Stimulated activated CD4-positive, alpha-beta T cell treated with anti-CD3 and anti-CD28 coated beads, TNF-alpha, amount 100 ng/mL, for 1 hour (primary cell): ENCODE data around the gene TMBIM4.
"Not testable (repeated sequence)": the region's sequence is repeated elsewhere in the genome, so short reads cannot be mapped to it uniquely, and the experiment has no call there.

ENCODE experiments used
- DNase-seq, 3 donors: peaks; one replicate each; pipeline ENCODE4 v3.0.0-alpha.2; 2020; ENCODE audit warnings: low read depth in 3 of 3, low spot score in 1 of 3

The TMBIM4 gene

DNA sequence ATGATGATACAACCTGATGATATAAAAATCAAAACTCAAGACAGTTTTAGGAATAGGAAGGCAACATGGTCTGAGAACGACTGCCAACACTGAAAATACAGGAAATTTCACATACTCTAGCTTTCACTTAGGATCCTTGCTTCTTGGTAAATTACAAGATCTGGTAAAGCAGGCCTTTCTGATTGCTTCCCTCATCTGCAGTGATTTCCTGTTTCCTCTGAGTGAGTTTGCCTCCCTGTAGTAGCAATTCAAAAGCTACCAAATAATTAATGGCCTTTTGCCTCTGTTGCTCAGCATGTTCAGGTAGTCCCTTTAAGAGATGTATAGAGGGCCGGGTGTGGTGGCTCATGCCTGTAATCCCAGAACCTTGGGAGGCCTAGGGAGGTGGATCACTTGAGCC, 17.2 kb upstream of the TMBIM4 start:
- DNase-seq = no peak

DNA sequence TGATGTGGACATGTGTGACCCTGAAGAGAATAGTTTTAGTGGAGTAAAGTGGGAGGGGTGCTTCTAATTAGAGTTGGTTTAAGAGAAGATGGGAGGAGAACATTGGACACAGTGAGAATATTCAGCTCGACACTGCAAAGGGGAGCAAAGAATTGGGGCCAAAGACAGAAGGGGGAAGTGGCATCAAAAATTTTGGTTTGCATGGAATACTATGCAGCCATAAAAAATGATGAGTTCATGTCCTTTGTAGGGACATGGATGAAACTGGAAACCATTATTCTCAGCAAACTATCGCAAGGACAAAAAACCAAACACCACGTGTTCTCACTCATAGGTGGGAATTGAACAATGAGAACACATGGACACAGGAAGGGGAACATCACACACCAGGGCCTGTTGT, 15.0 kb upstream of the TMBIM4 start:
- DNase-seq = not testable (repeated sequence)

DNA sequence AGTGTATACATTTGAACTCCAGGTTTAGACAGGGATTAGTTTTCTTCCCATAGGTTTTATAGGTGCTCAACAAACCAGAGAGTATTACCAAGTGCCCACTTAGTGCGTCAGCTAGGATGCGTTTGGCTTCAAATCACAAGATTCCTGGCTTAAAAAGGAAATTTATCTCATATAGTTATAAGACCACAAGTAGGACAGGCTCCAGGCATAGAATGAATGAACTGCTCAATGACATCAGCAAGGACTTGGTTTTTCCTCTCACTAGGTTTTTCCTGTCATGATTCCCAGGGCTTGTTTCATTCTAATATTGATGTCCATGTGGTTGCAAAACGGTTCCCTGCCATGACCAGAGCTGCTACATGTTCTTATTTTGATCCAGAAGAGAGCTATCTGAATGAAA, 13.2 kb upstream of the TMBIM4 start:
- DNase-seq = no peak

DNA sequence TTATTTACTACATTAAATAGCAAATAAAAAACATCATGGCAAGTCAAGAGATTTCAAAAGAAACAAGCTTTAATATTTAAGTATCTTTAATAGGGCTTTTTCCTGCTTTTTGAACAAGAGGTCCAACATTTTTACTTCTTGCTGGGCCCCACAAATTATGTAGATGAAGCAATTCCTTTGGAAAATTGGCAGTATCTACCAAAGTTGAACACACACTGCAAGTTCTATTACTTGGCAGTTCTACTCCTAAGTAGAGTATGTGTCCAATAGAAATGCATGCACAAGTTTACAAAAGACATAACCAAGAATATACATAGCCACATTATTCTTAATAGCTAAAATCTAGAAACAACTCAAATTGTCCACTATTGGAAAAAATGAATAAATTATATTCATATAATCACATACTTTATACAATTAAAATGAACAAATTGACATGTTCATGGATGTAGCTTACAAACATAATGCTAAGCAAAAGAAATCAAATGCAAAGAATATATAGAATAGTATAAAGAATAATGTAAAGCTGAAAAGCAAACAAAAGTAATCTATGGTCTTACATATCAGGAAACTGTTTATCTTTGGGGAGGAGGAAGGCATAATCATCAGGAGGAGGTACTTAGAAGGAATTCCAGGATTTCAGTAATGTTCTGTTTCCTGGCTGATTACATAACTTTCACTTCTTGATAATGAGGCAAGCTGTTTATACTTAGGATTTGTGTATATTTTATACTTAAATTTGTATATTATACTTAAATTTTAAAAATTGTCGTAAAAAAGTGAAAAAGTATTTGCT, 6.5 kb upstream of the TMBIM4 start:
- DNase-seq = no peak

DNA sequence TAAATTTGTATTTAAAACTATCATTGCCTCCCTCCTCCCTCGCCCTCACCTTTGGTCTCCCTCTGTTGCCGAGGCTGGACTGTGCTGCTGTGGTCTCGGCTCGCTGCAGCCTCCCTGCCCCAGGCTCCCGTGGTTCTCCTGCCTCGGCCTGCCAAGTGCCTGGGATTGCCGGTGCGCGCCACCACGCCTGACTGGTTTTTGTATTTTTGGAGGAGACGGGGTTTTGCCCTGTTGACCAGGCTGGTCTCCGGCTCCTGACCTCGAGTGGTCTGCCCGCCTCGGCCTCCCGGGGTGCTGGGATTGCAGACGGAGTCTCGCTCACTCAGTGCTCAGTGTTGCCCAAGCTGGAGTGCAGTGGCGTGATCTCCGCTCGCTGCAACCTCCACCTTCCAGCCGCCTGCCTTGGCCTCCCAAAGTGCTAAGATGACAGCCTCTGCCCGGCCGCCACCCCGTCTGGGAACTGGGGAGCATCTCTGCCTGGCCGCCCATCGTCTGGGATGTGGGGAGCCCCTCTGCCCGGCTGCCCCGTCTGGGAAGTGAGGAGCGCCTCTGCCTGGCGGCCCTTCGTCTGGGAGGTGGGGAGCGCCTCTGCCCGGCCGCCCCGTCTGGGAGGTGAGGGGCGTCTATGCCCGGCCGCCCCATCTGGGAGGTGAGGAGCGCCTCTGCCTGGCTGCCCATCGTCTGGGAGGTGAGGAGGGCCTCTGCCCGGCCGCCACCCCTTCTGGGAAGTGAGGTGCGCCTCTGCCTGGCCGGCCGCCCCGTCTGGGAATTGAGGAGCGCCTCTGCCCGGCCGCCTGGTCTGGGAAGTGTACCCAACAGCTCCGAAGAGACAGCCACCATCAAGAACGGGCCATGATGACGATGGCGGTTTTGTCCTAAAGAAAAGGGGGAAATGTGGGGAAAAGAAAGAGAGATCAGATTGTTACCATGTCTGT, 4.9 kb upstream of the TMBIM4 start:
- not testable (repeated sequence) for DNase-seq

DNA sequence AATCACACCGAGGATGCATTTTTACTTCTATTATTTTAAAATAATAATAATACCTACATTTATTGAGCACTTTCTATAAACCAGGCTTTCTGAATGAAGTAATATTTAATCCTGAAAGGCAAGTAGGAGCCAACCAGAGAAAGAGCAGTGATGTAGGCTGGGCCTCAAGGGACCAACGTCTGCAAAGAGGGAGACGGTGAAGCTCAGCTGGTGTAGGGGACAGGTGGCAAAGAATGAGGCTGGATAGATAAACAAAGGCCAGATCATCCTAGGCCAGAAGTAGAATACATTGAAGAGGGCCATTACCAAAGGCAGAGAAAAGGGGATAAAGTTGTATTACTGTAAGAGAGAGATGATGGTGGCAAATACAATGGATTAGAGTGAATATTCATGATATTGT, 810 bp upstream of the TMBIM4 start:
- no peak for DNase-seq

DNA sequence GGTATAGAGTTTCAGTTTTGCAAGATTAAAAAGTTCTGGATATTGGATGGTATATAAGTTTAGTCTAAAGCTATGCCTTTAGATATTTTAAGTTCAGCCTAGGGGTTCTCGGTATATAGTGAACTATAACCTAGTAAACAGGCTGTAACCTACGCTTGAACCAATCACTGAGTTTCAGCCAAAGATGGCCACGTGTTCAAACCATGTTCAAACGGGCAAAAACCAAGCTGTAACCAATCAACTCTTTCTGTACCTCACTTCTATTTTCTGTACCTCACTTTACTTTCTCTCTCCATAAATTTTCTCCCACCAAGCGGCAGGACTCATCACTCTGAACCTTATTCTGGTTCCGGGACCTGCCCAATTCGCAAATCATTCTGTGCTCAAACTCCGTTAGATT, 1.4 kb downstream of the TMBIM4 start:
- DNase-seq = no peak

DNA sequence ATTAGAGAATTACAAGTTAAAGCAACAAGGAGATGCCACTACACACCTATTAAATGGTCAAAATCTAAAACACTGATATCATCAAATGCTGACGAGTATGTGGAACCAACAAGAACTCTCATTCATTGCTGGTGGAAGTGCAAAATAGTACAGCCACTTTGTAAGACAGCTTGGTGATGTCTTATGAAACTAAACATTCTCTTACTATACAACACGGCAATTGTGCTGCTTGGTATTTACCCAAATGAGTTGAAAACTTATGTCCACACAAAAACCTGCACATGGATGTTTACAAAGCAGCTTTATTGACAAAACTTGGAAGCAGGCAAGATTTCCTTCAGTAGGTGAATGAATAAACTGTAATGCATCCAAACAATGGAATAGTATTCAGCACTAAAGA, 3.2 kb downstream of the TMBIM4 start:
- no peak for DNase-seq

DNA sequence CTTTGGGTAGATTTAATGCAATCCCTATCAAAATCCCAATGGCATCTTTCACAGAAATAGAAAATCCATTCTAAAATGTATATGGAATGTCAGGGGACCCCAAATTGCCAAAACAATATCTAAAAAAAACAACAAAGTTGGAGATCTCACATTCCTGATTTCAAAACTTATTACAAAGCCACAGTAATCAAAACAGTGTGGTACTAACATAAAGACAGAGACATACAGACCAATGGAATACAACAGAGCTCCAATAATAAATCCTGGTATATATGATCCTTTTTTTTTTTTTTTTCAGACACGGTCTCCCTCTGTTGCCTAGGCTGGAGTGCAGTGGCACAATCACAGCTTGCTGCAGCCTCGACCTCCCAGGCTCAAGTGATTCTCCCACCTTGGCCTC, 4.7 kb downstream of the TMBIM4 start:
- DNase-seq = no peak

DNA sequence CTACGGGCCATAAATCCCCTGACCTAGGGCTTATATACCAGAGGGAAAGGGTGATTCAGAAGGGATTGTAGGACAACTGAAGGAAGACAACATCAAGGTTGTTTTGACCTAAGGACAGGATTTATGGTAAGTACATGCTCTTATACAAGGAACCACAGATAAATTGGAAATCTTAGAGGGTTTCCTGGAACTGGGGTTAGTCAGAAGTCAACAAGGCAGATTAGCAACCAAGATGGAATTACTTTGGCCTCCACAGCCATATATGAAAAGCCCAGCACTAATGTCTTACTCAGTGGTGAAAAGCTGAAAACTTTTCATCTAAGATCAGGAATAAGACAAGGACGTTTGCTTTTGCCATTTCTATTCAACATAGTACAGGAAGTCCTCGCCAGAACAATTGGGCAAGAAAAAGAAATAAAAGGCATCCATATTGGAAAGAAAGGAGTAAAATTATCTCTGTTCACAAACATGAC, 5.4 kb downstream of the TMBIM4 start:
- no peak for DNase-seq

DNA sequence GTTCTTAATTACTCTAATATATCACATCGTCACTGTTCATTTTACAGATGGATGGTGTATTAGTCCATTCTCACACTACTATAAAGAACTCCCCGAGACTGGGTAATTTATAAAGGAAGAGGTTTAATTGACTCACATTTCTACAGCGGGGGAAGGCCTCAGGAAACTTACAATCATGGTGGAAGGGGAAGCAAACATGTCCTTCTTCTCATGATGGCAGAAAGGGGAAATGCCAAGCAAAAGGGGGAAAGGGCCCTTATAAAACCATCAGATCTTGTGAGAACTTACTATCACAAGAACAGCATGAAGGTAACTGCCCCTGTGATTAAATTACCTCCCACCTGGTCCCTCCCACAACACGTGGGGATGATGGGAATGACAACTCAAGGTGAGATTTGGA, 6.5 kb downstream of the TMBIM4 start:
- DNase-seq = no peak

DNA sequence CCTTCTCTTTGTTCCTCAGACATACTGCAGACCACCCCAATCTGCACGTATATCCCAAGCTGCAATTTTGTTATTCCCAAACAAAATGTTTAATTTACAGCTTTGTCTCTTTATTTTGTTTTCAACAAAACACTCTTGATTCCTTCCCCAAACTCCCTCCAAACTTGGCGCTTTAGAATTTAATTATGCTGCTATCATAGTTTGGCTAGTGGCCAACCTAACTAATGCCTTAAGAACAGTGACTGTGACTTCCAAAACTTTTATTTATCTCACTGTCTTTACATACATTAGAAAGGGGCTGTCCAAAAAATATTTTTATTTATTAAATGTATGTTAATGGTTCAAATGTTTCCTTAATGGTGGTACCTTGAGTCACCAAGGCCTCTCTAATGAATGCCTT, 7.1 kb downstream of the TMBIM4 start:
- no peak for DNase-seq

DNA sequence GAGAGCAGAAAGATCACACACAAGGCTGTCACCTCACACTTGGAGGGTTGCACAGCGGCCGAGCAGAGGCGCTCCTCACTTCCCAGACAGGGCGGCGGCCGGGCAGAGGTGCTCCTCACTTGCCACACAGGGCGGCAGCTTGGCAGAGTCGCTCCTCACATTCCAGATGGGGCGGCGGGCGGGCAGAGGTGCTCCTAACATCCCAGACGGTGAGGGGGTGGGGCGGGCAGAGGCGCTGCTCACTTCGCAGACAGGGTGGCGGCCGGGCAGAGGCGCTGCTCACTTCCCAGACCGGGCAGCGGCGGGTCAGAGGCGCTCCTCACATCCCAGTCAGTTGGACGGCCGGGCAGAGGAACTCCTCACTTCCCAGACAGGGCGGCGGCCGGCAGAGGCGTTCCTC, 9.1 kb downstream of the TMBIM4 start:
- DNase-seq = no peak

DNA sequence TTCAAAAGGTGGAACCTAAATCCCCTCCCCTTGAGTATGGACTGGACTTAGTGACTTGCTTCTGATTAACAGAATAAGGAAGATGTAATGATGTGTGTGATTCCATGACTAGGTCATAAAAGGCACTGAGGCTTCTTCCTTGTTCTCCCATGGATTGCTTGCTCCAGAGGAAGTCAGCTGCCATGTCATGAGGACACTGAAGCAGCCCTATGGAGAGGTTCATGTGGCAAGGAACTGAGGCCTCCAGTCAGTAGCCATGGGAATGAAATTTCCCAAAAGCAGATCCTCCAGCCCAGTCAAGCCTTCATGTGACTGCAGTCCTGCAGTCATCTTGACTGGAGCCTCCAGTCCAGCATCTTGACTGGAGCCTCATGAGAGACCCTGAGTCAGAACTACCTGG, 10.7 kb downstream of the TMBIM4 start:
- DNase-seq = no peak

DNA sequence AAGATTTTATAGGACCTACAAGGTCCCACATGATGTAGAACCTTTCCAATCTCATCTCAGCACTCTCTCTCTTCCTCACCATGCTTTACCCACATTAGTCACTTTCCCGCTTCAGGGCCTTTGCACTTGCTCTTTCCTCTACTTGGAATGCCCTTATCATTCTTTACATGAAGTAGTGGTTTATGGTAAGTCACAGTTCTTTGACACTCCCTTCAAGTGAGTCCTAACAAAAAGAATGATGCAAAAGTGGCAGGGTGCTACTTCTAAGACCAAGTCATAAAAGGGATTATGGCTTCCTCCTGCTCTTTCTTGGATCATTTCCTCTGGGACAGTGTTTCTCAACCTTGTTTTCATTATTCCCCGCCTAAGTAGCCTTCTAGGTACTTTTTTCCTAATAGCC, 13.1 kb downstream of the TMBIM4 start:
- no peak for DNase-seq

DNA sequence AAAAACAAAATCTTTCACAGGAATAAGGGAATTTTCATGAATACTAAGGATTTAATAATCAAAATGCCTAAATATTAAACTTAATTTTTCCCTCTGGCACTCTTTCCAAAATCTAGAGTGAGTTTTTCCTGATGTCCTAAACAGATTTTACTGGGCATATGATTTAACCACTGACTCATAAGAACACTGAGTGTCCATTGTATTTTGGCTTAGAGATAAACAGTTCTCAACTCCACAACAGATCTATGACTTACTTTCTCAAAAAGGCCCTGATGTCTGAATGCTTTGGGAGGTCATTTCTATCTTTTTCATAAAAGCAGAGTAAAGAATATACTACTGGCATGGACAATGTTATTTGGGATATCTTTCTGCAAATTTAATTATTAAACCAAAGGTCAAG, 15.0 kb downstream of the TMBIM4 start:
- no peak for DNase-seq

DNA sequence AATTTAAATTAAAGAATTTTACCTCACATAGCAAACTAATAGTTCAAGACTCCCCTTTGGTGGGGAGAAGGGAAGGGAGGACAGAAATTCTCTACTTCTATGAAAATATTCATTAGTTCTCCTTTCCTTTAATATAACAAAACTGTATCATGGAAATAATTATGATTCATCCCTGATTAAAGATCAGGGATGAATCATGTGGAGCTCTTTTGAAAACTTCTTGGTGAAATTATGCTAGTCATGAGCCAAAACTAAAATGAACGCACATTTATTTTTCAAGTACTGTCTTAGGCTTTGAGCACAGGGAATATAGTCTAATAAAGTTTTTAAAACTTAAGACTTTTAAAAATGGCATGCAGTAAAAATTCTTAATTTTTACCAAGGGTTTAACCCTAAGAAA, 17.1 kb downstream of the TMBIM4 start:
- no peak for DNase-seq

DNA sequence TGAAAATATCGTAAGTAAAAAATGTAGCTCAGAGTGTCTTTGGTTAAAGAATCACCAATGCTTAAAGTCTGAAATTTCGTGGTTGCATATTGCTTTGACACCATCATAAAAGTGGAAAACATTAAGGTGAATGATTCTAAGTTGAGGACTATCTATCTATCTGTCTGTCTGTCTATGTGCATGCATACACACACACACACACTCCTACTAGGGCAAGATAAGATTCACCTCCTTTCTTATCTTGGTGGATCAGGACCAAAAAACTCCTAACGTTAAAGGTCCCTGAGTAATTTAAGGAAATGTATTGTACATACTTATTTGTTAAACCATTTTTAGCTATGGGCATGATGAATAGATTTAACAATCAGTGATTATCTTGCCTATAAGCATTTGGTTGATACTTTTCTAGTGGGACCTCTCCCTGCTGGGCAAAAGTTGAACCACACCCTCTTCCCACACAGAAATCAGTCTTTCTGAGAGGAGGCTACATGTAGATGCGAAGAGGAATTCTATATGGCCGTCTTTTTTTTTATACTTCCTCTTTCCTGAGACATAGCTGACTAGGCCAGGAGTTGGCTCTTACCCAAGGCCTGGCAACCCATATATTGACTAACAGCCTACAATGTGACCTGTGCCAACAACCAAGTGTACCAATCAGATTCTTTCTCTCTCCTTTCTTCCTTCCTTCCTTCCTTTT, 19.9 kb downstream of the TMBIM4 start:
- DNase-seq = no peak

DNA sequence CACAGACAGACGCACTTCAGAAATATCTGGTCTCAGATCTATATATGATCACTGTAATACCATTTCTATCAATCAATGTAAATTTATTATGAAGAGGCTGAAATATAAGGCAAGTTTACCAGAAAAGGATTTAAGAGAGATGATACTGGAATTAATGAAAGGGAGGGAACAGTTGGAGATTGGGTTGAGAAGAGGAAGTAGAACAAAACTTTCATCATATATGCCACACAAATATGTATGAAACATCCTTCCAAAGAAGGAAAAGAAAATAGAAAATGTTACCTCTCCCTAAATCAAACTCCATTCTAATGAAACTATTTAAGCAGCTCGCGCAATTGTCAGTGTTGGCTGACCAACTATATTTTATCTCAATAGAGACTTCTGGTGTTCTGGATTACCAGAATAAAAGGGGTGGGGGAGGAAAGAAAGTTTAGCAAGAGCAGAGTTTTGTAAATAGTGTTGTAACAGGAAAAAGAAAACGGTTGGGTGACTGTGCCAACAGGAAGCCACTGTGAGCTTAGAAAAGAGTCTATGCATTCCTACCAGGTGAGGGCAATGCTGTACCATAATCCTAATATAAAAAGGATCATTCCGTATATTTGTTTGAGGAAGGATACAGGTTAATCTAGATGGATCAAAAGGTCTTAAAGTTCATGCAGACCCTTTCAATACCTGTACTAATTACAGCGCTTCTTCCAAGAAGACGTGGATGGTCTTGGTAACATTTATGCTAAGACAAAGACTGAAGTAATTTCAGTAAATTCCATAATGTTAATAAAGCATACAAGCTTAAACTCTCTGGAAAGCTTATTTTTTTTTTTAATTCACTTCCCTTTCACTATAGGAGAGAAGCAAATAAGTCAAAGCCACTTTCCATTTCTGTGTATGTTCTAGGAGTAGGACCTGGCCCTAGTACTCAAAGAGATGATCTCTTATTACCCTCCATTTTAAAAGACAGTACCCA, 24.7 kb downstream of the TMBIM4 start:
- no peak for DNase-seq

DNA sequence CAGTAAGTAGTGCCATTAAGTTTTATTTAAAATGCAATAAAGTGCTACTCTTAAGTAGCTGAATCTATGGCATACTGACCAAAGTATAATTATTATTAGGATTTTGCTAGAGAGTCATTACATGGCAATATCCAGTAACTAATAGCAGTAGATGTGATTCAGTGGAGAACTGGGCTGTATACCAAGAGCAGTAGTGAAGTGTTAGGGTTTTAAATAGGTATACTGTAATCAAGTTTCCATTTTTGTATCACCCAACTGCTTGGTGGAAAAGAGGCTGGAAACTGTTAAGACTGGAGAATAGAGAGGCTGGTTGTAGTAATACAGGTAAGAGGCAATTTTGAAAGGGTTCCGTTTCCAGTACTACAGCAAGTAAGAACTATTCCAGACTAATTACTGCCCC, 25.9 kb downstream of the TMBIM4 start:
- no peak for DNase-seq

DNA sequence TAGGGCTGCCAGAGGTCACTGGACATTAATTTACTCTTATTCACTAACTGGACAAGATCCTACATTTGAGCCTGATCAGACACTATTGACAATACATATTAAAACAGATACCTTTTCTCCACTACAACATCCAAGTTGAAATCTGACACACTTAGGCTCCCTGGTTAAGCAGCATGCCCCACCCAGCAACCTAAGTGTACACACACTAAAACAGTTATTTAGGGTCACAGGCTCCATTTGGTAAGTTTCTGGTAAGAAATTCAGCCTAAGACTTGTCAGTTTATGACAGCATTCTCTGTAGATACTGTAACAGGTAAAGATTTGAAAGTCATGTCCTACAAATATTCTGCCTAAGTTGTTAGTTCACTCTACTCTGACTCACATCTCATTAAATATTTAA, 27.0 kb downstream of the TMBIM4 start:
- no peak for DNase-seq
